NCI-H2196 treated with DMSO at 0.1 percent for 48 hours (cell line): ENCODE results near the gene ERFE.
A peak's percentile ranks its signal among the peaks of the same experiment; 100 is the strongest.

Experiments
- DNase-seq: peaks from one replicate; lab custom pipeline; 2025; ENCODE audit not compliant: unreplicated experiment; lab: John Stamatoyannopoulos, UW

The ERFE gene

GRCh38 chr2:238203973-238204683 lies 45.4 kb downstream of the ERFE start:
- no peak for DNase-seq

DNA sequence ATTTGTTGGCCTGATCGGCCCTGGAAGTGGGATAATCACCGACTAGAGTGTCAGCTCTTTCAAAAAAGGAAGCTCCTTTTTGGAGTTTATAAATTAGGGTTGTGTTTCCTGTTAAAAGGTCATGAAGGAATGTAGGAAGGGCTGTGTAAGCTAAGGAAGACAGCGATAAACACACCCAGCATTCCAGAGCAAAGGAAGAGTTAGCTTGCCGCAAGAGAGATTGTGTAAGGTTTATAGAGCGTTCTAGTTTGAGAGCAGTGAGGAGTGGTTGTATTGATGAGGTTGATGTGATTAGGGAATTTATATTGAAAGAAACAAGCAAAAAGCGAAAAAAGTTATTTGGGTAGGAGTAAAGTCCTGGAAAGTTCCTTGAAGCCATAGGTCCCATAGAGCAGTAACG lies 48.2 kb downstream of the ERFE start:
- no peak for DNase-seq

- peak; percentile 74 for DNase-seq
Observed at GRCh38 chr2:238216651-238217184, 57.9 kb downstream of the ERFE start.
